Mammary epithelial cell (primary cell): Measurements from ENCODE around the gene CORO1C.

Experiments used
- CTCF ChIP-seq, 2 donors: IDR thresholded peaks in 1 of 2; conservative IDR thresholded peaks in 1 of 2; 2 replicates each; pipeline ENCODE4 v1.5.1; 2011 to 2012; ENCODE audit warnings: inconsistent platforms in 2 of 2, low read length in 2 of 2, mild to moderate bottlenecking in 2 of 2, control low read depth in 1 of 2, low read depth in 1 of 2; ENCODE audit not compliant: insufficient read depth in 1 of 2; ENCODE audit errors: extremely low read depth in 1 of 2
- EZH2 ChIP-seq: IDR thresholded peaks from 2 replicates; pipeline ENCODE4 v1.6.1; 2012; ENCODE audit warnings: low read length, inconsistent platforms, borderline replicate concordance

GRCh38 chr12:108653082-108653516 lies 78.2 kb downstream of the CORO1C start:
- TF ChIP-seq CTCF (conservative IDR thresholded peaks at IDR 0.05 in 1 of 2, IDR thresholded peaks at IDR 0.05 in 1 of 2; ENCODE audit: extremely low read depth in 1 of 2, insufficient read depth in 1 of 2, low read depth in 1 of 2, low read length in 2 of 2) (no peak), EZH2 (no peak)
